IMR-90 (cell line): ENCODE data around the gene RAMP3. TPM values are rescaled to one million over a fixed set of nuclear protein-coding genes. Genes with fewer than 3 reads are reported as not detected.

ENCODE experiments used
- ATAC-seq: fragments of 200-7000 bp; cut with Tn5 transposase; 2 replicates; pipeline ENCODE4 v1.9.1; 2020; ENCODE audit warnings: low read depth, mild to moderate bottlenecking, moderate library complexity
- BruUV-seq: library from RNA; stranded (reverse); fragments of 400-500 nt; replicated peaks from 2 replicates; lab custom pipeline; 2021; lab: Mats Ljungman, UMichigan
- CTCF ChIA-PET: fragments of 300-600 bp; formaldehyde crosslinking; extraction: SDS; loops from one replicate; lab custom pipeline; 2021; ENCODE audit warnings: antibody characterized with exemption; lab: Yijun Ruan, JAX
- POLR2A ChIA-PET: fragments of 300-600 bp; sonication (Branson Sonifier 250); formaldehyde crosslinking; loops from one replicate; lab custom pipeline; 2022; ENCODE audit warnings: antibody characterized with exemption; ENCODE audit not compliant: unreplicated experiment; lab: Charles Lee
- DNase-seq: peaks from one replicate; pipeline ENCODE4 v3.0.0; 2013
- H2AFZ ChIP-seq: replicated peaks from 2 replicates; pipeline ENCODE3; 2013; ENCODE audit warnings: low read length, mild to moderate bottlenecking; ENCODE audit not compliant: poor library complexity
- H2AK5ac ChIP-seq: 2 replicates; pipeline ENCODE4 v1.6.1; 2013; ENCODE audit warnings: low read depth, low read length, inconsistent platforms
- H2AK9ac ChIP-seq: replicated peaks from 2 replicates; pipeline ENCODE3; 2013; ENCODE audit warnings: mild to moderate bottlenecking, low read depth, low read length, moderate library complexity; ENCODE audit not compliant: poor library complexity
- H2BK120ac ChIP-seq: 2 replicates; pipeline ENCODE4 v1.6.1; 2013; ENCODE audit warnings: low read depth, low read length, inconsistent platforms
- H2BK15ac ChIP-seq: 3 replicates; pipeline ENCODE4 v1.6.1; 2013; ENCODE audit warnings: low read depth, low read length, inconsistent platforms
- H2BK20ac ChIP-seq: 2 replicates; pipeline ENCODE4 v1.6.1; 2013; ENCODE audit warnings: low read depth, mild to moderate bottlenecking, inconsistent platforms, low read length, moderate library complexity
- H2BK5ac ChIP-seq: 2 replicates; pipeline ENCODE4 v1.6.1; 2013; ENCODE audit warnings: mild to moderate bottlenecking, low read depth, low read length, inconsistent platforms; ENCODE audit not compliant: poor library complexity, severe bottlenecking
- H3K14ac ChIP-seq: replicated peaks from 2 replicates; pipeline ENCODE4 v1.6.1; 2013; ENCODE audit warnings: low read depth, low read length, inconsistent platforms
- H3K18ac ChIP-seq: 2 replicates; pipeline ENCODE4 v1.6.1; 2013; ENCODE audit warnings: low read depth, low read length, control low read depth
- H3K23ac ChIP-seq: 2 replicates; pipeline ENCODE4 v1.6.1; 2013; ENCODE audit warnings: low read depth, low read length, inconsistent platforms
- H3K27ac ChIP-seq: 2 replicates; pipeline ENCODE4 v1.5.1; 2013; ENCODE audit warnings: mild to moderate bottlenecking, control low read depth, low read length; ENCODE audit not compliant: insufficient read depth
- H3K27me3 ChIP-seq: 2 replicates; pipeline ENCODE4 v1.6.1; 2013; ENCODE audit warnings: low read length; ENCODE audit not compliant: control insufficient read depth, insufficient read depth
- H3K36me3 ChIP-seq: 2 replicates; pipeline ENCODE4 v1.6.1; 2013; ENCODE audit warnings: low read length, mixed read lengths; ENCODE audit not compliant: control insufficient read depth, insufficient read depth
- H3K4ac ChIP-seq: 2 replicates; pipeline ENCODE4 v1.6.1; 2013; ENCODE audit warnings: low read depth, low read length, inconsistent platforms
- H3K4me1 ChIP-seq: 2 replicates; pipeline ENCODE4 v1.6.1; 2013; ENCODE audit warnings: low read length, mixed read lengths; ENCODE audit not compliant: control insufficient read depth, insufficient read depth
- H3K4me2 ChIP-seq: 2 replicates; pipeline ENCODE4 v1.6.1; 2013; ENCODE audit warnings: low read depth, mild to moderate bottlenecking, control low read depth, low read length, moderate library complexity
- H3K4me3 ChIP-seq: 2 replicates; pipeline ENCODE4 v1.5.1; 2013; ENCODE audit warnings: low read depth, mild to moderate bottlenecking, control low read depth, low read length, moderate library complexity; ENCODE audit not compliant: insufficient read depth
- H3K56ac ChIP-seq: 2 replicates; pipeline ENCODE4 v1.6.1; 2013; ENCODE audit warnings: low read length, inconsistent platforms; ENCODE audit not compliant: insufficient read depth; ENCODE audit errors: extremely low read depth
- H3K79me1 ChIP-seq, 2 experiments: 2 replicates each; pipeline ENCODE4 v1.6.1; 2013; ENCODE audit warnings: low read length in 2 of 2, inconsistent platforms in 1 of 2, low read depth in 1 of 2
- H3K9ac ChIP-seq: 2 replicates; pipeline ENCODE4 v1.6.1; 2013; ENCODE audit warnings: low read depth, low read length, control low read depth
- H3K9me1 ChIP-seq: 2 replicates; pipeline ENCODE4 v1.6.1; 2013; ENCODE audit warnings: low read length, inconsistent platforms; ENCODE audit not compliant: insufficient read depth
- H3K9me3 ChIP-seq: 2 replicates; pipeline ENCODE4 v1.6.1; 2013; ENCODE audit warnings: low read length; ENCODE audit not compliant: control insufficient read depth, insufficient read depth
- H4K20me1 ChIP-seq: 2 replicates; pipeline ENCODE4 v1.6.1; 2013; ENCODE audit warnings: low read length, inconsistent platforms; ENCODE audit not compliant: insufficient read depth
- H4K5ac ChIP-seq: 2 replicates; pipeline ENCODE4 v1.6.1; 2013; ENCODE audit warnings: mild to moderate bottlenecking, low read depth, low read length, control low read depth
- H4K8ac ChIP-seq, 2 experiments: 2 replicates each; pipeline ENCODE4 v1.6.1; 2013; ENCODE audit warnings: low read depth in 2 of 2, low read length in 2 of 2, control low read depth in 1 of 2, inconsistent platforms in 1 of 2
- H4K91ac ChIP-seq: 2 replicates; pipeline ENCODE4 v1.6.1; 2013; ENCODE audit warnings: low read depth, low read length, inconsistent platforms; ENCODE audit not compliant: insufficient read depth
- BHLHE40 ChIP-seq: fragments of 150-350 bp; IDR thresholded peaks from 2 replicates; pipeline ENCODE4 v1.6.1; 2016; ENCODE audit warnings: mild to moderate bottlenecking, low read depth, low read length
- CHD1 ChIP-seq: IDR thresholded peaks from 2 replicates; pipeline ENCODE4 v1.6.1; 2012; ENCODE audit warnings: low read depth, low read length, improper control_type of control experiment
- FOS ChIP-seq: fragments of 150-350 bp; IDR thresholded peaks from 2 replicates; pipeline ENCODE4 v1.6.1; 2016; ENCODE audit warnings: low read depth, low read length
- MAFK ChIP-seq: IDR thresholded peaks from 2 replicates; pipeline ENCODE4 v1.6.1; 2012; ENCODE audit warnings: low read depth, low read length, improper control_type of control experiment
- MAZ ChIP-seq: IDR thresholded peaks from 2 replicates; pipeline ENCODE4 v1.6.1; 2012; ENCODE audit warnings: low read depth, mild to moderate bottlenecking, low read length, improper control_type of control experiment, moderate library complexity, borderline replicate concordance
- MXI1 ChIP-seq: IDR thresholded peaks from 2 replicates; pipeline ENCODE4 v1.6.1; 2012; ENCODE audit warnings: low read depth, mild to moderate bottlenecking, low read length, moderate library complexity, borderline replicate concordance
- NFE2L2 ChIP-seq: fragments of 150-350 bp; IDR thresholded peaks from 2 replicates; pipeline ENCODE4 v1.6.1; 2016; ENCODE audit warnings: low read depth, mild to moderate bottlenecking, low read length
- POLR2A ChIP-seq: IDR thresholded peaks from 2 replicates; pipeline ENCODE4 v1.6.1; 2012; ENCODE audit warnings: mild to moderate bottlenecking, low read depth, low read length
- RAD21 ChIP-seq: IDR thresholded peaks from 2 replicates; pipeline ENCODE4 v1.6.1; 2012; ENCODE audit warnings: low read length, improper control_type of control experiment
- RCOR1 ChIP-seq: IDR thresholded peaks from 2 replicates; pipeline ENCODE4 v1.6.1; 2012; ENCODE audit warnings: mild to moderate bottlenecking, low read length, improper control_type of control experiment; ENCODE audit not compliant: insufficient replicate concordance
- RFX5 ChIP-seq: IDR thresholded peaks from 2 replicates; pipeline ENCODE4 v1.8.0; 2012; ENCODE audit warnings: low read depth, mild to moderate bottlenecking, low read length, moderate library complexity
- SMC3 ChIP-seq: fragments of 150-350 bp; IDR thresholded peaks from 2 replicates; pipeline ENCODE4 v1.6.1; 2016; ENCODE audit warnings: low read depth, mild to moderate bottlenecking, antibody characterized with exemption, low read length, moderate library complexity
- WGBS, 2 experiments: methylation state at CpG; one replicate each; pipeline versions ENCODE4 v1.1.5 to v1.1.7; 2013; ENCODE audit warnings: missing lambda C conversion rate in 2 of 2; ENCODE audit not compliant: insufficient read length in 1 of 2; ENCODE audit errors: extremely low coverage in 2 of 2; 5-methylcytosine and 5-hydroxymethylcytosine counted together
- dilution Hi-C: fragments of 300-500 bp; cut with HindIII; formaldehyde crosslinking; loops from one replicate; pipeline ENCODE4 v1.14.3; 2018; ENCODE audit warnings: low sequenced_read_pairs; ENCODE audit not compliant: unreplicated experiment
- in situ Hi-C: fragments of 300-500 bp; cut with MboI; formaldehyde crosslinking; loops from 3 replicates; pipeline ENCODE4 v1.14.3; 2019; ENCODE audit warnings: low sequenced_read_pairs, inconsistent platforms, mixed read lengths
- intact Hi-C: fragments of 100-400 bp; cut with micrococcal nuclease; formaldehyde crosslinking; loops from 2 replicates; pipeline ENCODE4 v1.10.0; 2022
- polyA plus RNA-seq, 3 experiments: library from polyadenylated mRNA; depleted of rRNA; stranded (reverse); fragments of >200 nt; gene quantifications; 2 replicates each; pipeline ENCODE4 v1.2.3, GENCODE V29; 2012; ENCODE audit warnings: low replicate concordance in 1 of 3
- total RNA-seq: library from RNA; depleted of rRNA; stranded (reverse); fragments of >200 nt; gene quantifications from 2 replicates; pipeline ENCODE4 v1.2.3, GENCODE V29; 2012
- TF ChIP-seq, protein P1 (sequence below): fragments of 150-350 bp; IDR thresholded peaks from 2 replicates; pipeline ENCODE4 v1.6.1; 2017; ENCODE audit warnings: mild to moderate bottlenecking, antibody characterized with exemption, low read length, low read depth
- TF ChIP-seq, protein P2 (sequence below): conservative IDR thresholded peaks from 2 replicates; pipeline ENCODE4 v1.5.1; 2012; ENCODE audit warnings: mild to moderate bottlenecking, low read depth, low read length, improper control_type of control experiment
- TF ChIP-seq, protein P3 (sequence below): fragments of 150-350 bp; IDR thresholded peaks from 2 replicates; pipeline ENCODE4 v1.6.1; 2016; ENCODE audit warnings: low read depth, mild to moderate bottlenecking, low read length, moderate library complexity, borderline replicate concordance

Gene RAMP3
- total and polyA plus RNA-seq, 2 of the 4 experiments (the other 2 are of a cell fraction), result not detected

DNA sequence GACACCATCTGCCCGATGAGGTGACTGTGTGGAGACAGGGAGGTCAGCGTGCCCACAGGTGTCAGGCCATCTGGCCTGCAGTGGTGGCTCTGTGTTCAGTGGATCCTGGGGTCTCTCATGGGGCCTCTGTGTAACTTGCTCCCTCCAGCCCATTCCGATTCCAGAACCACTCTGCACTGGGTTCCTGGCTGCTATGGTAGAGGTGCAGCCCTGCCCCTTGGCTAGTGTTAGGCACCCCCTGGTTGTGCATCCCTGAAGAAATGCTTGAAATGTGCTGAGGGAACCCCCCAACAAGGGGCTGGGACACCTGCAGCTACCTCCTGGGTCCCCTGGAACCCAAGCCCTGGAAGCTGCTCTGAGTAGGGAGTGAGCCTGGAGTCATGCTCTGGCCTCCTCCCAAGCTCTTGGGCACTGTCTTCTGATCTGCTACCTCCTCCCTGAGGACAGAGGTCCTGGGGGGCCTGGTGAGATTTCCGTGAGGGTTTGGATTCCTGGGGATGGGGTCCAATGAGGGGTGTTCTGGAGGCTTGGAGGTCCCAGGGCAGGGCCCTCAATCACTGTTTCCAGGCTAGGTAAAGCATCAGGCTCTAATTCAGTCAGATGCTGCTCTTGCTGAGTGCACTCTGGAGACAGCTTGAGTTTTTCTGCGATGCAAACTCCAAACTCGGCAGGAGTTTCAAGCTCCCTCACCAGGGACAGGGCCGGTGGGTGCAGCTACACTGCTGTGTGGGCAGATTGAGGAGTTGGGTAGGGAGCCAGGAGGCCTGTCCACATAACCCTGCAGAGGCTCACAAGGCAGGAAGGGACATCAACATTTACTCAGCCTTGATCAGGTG is 27.7 kb downstream of the RAMP3 start:
- intact Hi-C loops, result no loop called here
- no TSS peak for BruUV-seq
- 80% methylated on average over 1 of the region's 7 CpGs; no CpG with 5 or more reads in 1 of the 2 experiments for WGBS, 2 experiments
- TF ChIP-seq, protein P1, sequence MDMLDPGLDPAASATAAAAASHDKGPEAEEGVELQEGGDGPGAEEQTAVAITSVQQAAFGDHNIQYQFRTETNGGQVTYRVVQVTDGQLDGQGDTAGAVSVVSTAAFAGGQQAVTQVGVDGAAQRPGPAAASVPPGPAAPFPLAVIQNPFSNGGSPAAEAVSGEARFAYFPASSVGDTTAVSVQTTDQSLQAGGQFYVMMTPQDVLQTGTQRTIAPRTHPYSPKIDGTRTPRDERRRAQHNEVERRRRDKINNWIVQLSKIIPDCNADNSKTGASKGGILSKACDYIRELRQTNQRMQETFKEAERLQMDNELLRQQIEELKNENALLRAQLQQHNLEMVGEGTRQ, result no peak
- TF ChIP-seq RFX5, result no peak
- TF ChIP-seq SMC3, result no peak
- no peak for TF ChIP-seq MXI1
- TF ChIP-seq, protein P2, sequence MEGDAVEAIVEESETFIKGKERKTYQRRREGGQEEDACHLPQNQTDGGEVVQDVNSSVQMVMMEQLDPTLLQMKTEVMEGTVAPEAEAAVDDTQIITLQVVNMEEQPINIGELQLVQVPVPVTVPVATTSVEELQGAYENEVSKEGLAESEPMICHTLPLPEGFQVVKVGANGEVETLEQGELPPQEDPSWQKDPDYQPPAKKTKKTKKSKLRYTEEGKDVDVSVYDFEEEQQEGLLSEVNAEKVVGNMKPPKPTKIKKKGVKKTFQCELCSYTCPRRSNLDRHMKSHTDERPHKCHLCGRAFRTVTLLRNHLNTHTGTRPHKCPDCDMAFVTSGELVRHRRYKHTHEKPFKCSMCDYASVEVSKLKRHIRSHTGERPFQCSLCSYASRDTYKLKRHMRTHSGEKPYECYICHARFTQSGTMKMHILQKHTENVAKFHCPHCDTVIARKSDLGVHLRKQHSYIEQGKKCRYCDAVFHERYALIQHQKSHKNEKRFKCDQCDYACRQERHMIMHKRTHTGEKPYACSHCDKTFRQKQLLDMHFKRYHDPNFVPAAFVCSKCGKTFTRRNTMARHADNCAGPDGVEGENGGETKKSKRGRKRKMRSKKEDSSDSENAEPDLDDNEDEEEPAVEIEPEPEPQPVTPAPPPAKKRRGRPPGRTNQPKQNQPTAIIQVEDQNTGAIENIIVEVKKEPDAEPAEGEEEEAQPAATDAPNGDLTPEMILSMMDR, result no peak
- no peak for TF ChIP-seq MAZ
- no peak for TF ChIP-seq FOS
- TF ChIP-seq, protein P3, sequence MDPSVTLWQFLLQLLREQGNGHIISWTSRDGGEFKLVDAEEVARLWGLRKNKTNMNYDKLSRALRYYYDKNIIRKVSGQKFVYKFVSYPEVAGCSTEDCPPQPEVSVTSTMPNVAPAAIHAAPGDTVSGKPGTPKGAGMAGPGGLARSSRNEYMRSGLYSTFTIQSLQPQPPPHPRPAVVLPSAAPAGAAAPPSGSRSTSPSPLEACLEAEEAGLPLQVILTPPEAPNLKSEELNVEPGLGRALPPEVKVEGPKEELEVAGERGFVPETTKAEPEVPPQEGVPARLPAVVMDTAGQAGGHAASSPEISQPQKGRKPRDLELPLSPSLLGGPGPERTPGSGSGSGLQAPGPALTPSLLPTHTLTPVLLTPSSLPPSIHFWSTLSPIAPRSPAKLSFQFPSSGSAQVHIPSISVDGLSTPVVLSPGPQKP, result no peak
- no peak for TF ChIP-seq POLR2A
- TF ChIP-seq RCOR1, result no peak
- TF ChIP-seq NFE2L2, result no peak
- TF ChIP-seq MAFK, result no peak
- no peak for TF ChIP-seq RAD21
- no peak for TF ChIP-seq CHD1
- no peak for TF ChIP-seq BHLHE40

More for the DNA sequence above, 27.7 kb downstream of the RAMP3 start:
- Histone ChIP-seq H3K36me3 (no peaks in the 10 kb centered on the region), H3K4me3 (no peak overlapping the region), H2BK5ac (no peak overlapping the region), H3K4ac (no peak overlapping the region), H3K4me2 (no peak overlapping the region), H4K91ac (no peak overlapping the region), H3K14ac (no peak overlapping the region), H2BK20ac (no peak overlapping the region), H3K18ac (no peak overlapping the region), H2AK5ac (no peak overlapping the region), H4K8ac (no peak overlapping the region), H3K9me1 (no peaks in the 10 kb centered on the region), H3K9me3 (no peaks in the 10 kb centered on the region), H3K79me1 (no peaks in the 10 kb centered on the region), H2BK15ac (no peak overlapping the region), H2AFZ (no peak overlapping the region), H3K4me1 (no peaks in the 10 kb centered on the region), H3K27me3 (peaks cover 22% of the 10 kb centered on the region; the same call in 1 of the 2 replicates), H2BK120ac (no peak overlapping the region), H2AK9ac (no peak overlapping the region), H4K20me1 (no peaks in the 10 kb centered on the region), H3K27ac (no peak overlapping the region), H3K23ac (no peak overlapping the region), H4K5ac (no peak overlapping the region), H3K56ac (no peak overlapping the region), H3K9ac (no peak overlapping the region)
- dilution Hi-C loops, result no loop called here
- in situ Hi-C loops, result no loop called here
- DNase-seq (no peak), ATAC-seq (no peak)
- POLR2A ChIA-PET, result no interaction called here
- CTCF ChIA-PET, result no interaction called here
